A549 (cell line): ENCODE measurements around the gene DNAH8.

Experiments used
- MAFK ChIP-seq: fragments of 450-650 bp; IDR thresholded peaks from 2 replicates; pipeline ENCODE4 v1.6.1; 2014; ENCODE audit not compliant: partially characterized antibody
- MYC ChIP-seq: IDR thresholded peaks from 2 replicates; pipeline ENCODE4 v1.6.1; 2012; ENCODE audit warnings: mild to moderate bottlenecking, inconsistent platforms, low read length, improper control_type of control experiment, borderline replicate concordance
- POLR2A ChIP-seq: IDR thresholded peaks from 2 replicates; pipeline ENCODE4 v1.6.1; 2012; ENCODE audit warnings: mild to moderate bottlenecking, low read length
- USF2 ChIP-seq: fragments of 450-650 bp; IDR thresholded peaks from 2 replicates; pipeline ENCODE4 v1.6.1; 2014; ENCODE audit warnings: antibody characterized with exemption
- ZFP36 ChIP-seq: fragments of 450-650 bp; IDR thresholded peaks from 2 replicates; pipeline ENCODE4 v1.6.1; 2014; ENCODE audit warnings: borderline replicate concordance; ENCODE audit not compliant: partially characterized antibody
- ZSCAN20 ChIP-seq: fragments of 250-450 bp; sonication (Bioruptor Pico); IDR thresholded peaks from 2 replicates; pipeline ENCODE4 v1.8.0; 2022; ENCODE audit warnings: mild to moderate bottlenecking, moderate library complexity
- TF ChIP-seq, protein P1 (sequence below): fragments of >200 bp; sonication (Bioruptor Twin); formaldehyde crosslinking; IDR thresholded peaks from 3 replicates; pipeline ENCODE4 v1.5.1; 2016
- TF ChIP-seq, protein P2 (sequence below): IDR thresholded peaks from 2 replicates; pipeline ENCODE4 v1.6.1; 2012; ENCODE audit warnings: low read depth, borderline replicate concordance

DNA sequence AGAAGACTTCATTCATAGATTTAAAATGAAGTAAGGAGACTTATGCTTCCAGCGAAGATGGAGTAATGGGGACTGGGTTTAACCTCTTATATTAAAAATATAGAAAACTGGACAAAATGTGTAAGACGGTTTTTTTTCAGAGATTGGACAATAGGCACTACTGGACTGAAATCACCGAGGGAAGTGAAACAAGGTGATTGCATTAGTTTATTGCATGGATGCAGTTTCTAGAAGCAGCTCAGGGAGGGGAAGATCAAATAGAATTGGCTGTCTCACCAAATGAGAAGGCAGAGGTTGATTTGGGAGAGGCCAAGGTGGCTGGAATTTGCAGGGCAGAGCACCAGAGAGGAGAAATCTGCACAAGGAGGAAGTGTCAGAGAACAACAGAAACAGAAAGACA is 162.6 kb downstream of the DNAH8 start:
- TF ChIP-seq, protein P1, sequence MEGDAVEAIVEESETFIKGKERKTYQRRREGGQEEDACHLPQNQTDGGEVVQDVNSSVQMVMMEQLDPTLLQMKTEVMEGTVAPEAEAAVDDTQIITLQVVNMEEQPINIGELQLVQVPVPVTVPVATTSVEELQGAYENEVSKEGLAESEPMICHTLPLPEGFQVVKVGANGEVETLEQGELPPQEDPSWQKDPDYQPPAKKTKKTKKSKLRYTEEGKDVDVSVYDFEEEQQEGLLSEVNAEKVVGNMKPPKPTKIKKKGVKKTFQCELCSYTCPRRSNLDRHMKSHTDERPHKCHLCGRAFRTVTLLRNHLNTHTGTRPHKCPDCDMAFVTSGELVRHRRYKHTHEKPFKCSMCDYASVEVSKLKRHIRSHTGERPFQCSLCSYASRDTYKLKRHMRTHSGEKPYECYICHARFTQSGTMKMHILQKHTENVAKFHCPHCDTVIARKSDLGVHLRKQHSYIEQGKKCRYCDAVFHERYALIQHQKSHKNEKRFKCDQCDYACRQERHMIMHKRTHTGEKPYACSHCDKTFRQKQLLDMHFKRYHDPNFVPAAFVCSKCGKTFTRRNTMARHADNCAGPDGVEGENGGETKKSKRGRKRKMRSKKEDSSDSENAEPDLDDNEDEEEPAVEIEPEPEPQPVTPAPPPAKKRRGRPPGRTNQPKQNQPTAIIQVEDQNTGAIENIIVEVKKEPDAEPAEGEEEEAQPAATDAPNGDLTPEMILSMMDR, result no peak
- TF ChIP-seq ZSCAN20 (CRISPR knock-in tag) (no peak), USF2 (no peak), MYC (no peak), ZFP36 (no peak), MAFK (no peak), POLR2A (no peak)
- TF ChIP-seq, protein P2, sequence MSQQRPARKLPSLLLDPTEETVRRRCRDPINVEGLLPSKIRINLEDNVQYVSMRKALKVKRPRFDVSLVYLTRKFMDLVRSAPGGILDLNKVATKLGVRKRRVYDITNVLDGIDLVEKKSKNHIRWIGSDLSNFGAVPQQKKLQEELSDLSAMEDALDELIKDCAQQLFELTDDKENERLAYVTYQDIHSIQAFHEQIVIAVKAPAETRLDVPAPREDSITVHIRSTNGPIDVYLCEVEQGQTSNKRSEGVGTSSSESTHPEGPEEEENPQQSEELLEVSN, result no peak
